ENCODE measurements around the gene PDE8B.

Gene PDE8B

DNA sequence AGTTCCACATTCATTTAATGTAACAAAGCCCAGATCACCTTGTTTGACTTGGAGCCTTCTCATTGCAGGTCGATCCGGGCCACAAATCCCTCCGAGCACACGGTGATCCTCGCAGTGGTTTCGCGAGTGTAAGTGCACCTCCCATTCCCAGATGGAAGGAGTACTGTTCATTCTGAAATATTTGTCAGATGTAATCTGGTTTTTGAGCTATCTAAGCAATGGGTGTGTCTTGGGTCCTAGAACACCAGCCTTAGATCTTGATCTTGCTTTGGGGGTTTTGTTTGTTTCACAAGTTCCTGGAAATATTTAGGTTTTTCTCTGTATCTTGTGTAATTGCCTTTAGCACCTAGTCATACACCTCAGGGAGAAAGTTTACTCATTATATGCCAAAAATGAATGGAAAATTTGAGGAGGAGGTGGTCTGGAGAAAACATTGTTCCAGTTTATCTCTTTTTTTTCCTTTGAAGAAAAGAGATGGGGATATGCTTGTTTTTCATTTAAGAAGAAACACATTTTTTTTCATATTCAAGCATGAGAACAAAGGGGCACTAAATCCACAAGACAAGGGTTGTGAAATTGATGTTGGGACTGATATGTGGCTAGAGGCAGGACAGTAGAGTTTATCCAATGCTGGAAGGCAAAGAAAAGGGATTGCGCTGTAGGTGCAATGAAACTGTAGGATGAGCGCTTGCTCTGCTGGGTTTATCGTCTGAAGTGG is 118.6 kb downstream of the PDE8B start:
- H3K27me3 ChIP-seq (ENCODE audit: insufficient read depth, low read length, poor library complexity) = no peaks in the 10 kb centered on the region
- no peaks in the 10 kb centered on the region for H4K20me1 ChIP-seq (ENCODE audit: insufficient read depth, low read length)
- no peak for DNase-seq
- no peak overlapping the region for H3K4me3 ChIP-seq (ENCODE audit: low read depth in 1 of 2, low read length in 2 of 2)
- no peak overlapping the region for H2AFZ ChIP-seq (ENCODE audit: low read depth, low read length)
- no peak for ATAC-seq (ENCODE audit: insufficient read depth, low read depth)
- H3K4me2 ChIP-seq (ENCODE audit: insufficient read depth, low read length) = no peak overlapping the region
- H3K9ac ChIP-seq (ENCODE audit: low read depth, low read length) = no peak overlapping the region
- H3K79me2 ChIP-seq (ENCODE audit: insufficient read depth, low read length) = no peaks in the 10 kb centered on the region
- no peak overlapping the region for H3K27ac ChIP-seq (ENCODE audit: low read length)
- H3K4me1 ChIP-seq (ENCODE audit: insufficient read depth, low read length) = no peaks in the 10 kb centered on the region
- H3K36me3 ChIP-seq (ENCODE audit: insufficient read depth, low read length) = no peaks in the 10 kb centered on the region
- no peak for TF ChIP-seq EZH2 (IDR thresholded peaks at IDR 0.05; ENCODE audit: borderline replicate concordance, low read depth, low read length, severe bottlenecking)
- TF ChIP-seq, protein P1, sequence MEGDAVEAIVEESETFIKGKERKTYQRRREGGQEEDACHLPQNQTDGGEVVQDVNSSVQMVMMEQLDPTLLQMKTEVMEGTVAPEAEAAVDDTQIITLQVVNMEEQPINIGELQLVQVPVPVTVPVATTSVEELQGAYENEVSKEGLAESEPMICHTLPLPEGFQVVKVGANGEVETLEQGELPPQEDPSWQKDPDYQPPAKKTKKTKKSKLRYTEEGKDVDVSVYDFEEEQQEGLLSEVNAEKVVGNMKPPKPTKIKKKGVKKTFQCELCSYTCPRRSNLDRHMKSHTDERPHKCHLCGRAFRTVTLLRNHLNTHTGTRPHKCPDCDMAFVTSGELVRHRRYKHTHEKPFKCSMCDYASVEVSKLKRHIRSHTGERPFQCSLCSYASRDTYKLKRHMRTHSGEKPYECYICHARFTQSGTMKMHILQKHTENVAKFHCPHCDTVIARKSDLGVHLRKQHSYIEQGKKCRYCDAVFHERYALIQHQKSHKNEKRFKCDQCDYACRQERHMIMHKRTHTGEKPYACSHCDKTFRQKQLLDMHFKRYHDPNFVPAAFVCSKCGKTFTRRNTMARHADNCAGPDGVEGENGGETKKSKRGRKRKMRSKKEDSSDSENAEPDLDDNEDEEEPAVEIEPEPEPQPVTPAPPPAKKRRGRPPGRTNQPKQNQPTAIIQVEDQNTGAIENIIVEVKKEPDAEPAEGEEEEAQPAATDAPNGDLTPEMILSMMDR (IDR thresholded peaks at IDR 0.05; ENCODE audit: borderline replicate concordance, extremely low read depth, low read length, poor library complexity, severe bottlenecking) = no peak
- H3K9me3 ChIP-seq (ENCODE audit: insufficient read depth, low read length, severe bottlenecking) = no peaks in the 10 kb centered on the region

DNA sequence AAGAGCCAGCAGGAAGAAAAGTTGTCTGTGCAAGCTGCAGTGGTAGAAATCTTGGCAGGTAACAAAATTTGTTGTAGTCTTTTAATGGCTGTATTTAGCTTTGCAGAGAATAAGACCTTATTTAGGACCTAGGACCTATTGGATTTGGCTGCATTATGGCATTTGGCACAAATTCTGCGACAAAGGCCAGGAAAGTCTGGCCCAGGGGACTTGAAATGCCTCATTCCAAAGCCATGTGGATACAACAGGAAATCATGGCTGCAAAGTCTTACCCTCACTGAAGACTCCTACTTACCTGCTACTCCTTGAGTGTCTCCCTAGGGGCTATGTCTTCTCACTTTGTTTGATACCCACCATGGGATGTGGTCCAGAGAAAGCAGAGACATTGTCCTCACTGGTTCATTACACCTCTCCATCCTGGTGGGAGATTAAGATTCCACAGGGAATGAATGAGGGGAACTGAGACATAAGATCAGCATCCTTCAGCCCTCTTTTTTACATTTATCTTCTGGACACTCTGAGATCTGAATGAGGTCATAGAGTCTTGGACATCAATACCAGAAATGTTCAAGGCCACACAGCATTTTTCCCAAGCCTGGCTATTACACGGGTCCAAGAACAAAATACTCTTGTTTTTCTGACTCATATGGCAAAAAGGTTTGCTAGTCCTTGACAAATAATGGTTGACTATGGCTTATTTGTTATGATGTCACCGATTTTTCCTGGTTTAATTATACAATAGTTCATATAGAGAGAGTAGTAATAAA is 119.4 kb downstream of the PDE8B start:
- no peak overlapping the region for H3K4me2 ChIP-seq (ENCODE audit: insufficient read depth, low read length)
- no peak overlapping the region for H3K9ac ChIP-seq (ENCODE audit: low read depth, low read length)
- ATAC-seq (ENCODE audit: insufficient read depth, low read depth) (no peak), DNase-seq (no peak)
- H3K79me2 ChIP-seq (ENCODE audit: insufficient read depth, low read length) = no peaks in the 10 kb centered on the region
- H3K4me3 ChIP-seq (ENCODE audit: low read depth in 1 of 2, low read length in 2 of 2) = no peak overlapping the region
- TF ChIP-seq, protein P1 (IDR thresholded peaks at IDR 0.05; ENCODE audit: borderline replicate concordance, extremely low read depth, low read length, poor library complexity, severe bottlenecking) = no peak
- no peak for TF ChIP-seq EZH2 (IDR thresholded peaks at IDR 0.05; ENCODE audit: borderline replicate concordance, low read depth, low read length, severe bottlenecking)
- H3K27ac ChIP-seq (ENCODE audit: low read length) = no peak overlapping the region
- no peaks in the 10 kb centered on the region for H3K4me1 ChIP-seq (ENCODE audit: insufficient read depth, low read length)
- H3K27me3 ChIP-seq (ENCODE audit: insufficient read depth, low read length, poor library complexity) = peaks cover 3% of the 10 kb centered on the region
- H3K9me3 ChIP-seq (ENCODE audit: insufficient read depth, low read length, severe bottlenecking) = no peaks in the 10 kb centered on the region
- no peaks in the 10 kb centered on the region for H3K36me3 ChIP-seq (ENCODE audit: insufficient read depth, low read length)
- no peak overlapping the region for H2AFZ ChIP-seq (ENCODE audit: low read depth, low read length)
- H4K20me1 ChIP-seq (ENCODE audit: insufficient read depth, low read length) = no peaks in the 10 kb centered on the region

DNA sequence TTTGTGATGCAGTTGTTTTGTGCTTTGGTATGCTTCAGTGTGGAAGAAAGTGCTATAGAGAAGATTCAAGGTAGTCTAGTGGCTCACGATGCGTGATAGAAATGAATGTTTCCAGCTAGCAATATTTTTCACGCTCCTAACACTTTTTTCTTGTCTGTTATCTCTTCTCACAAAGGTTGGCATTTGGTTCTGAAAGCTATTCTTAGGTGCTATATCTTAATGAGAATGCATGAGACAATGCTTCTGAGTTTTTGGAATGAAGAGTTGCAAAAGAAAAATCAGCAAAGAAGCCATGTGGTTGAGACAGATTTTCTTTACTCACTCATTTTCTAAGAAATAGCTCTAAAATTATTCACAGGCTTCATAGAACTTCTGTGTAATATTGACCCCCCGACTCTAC is 122.6 kb downstream of the PDE8B start:
- no peak for ATAC-seq (ENCODE audit: insufficient read depth, low read depth)
- DNase-seq = no peak
- peaks cover 3% of the 10 kb centered on the region for H3K27me3 ChIP-seq (ENCODE audit: insufficient read depth, low read length, poor library complexity)
- H3K4me3 ChIP-seq (ENCODE audit: low read depth in 1 of 2, low read length in 2 of 2) = no peak overlapping the region
- no peak overlapping the region for H3K9ac ChIP-seq (ENCODE audit: low read depth, low read length)
- H3K27ac ChIP-seq (ENCODE audit: low read length) = no peak overlapping the region
- no peak for TF ChIP-seq EZH2 (IDR thresholded peaks at IDR 0.05; ENCODE audit: borderline replicate concordance, low read depth, low read length, severe bottlenecking)
- TF ChIP-seq, protein P1 (IDR thresholded peaks at IDR 0.05; ENCODE audit: borderline replicate concordance, extremely low read depth, low read length, poor library complexity, severe bottlenecking) = no peak
- H2AFZ ChIP-seq (ENCODE audit: low read depth, low read length) = no peak overlapping the region
- H3K4me1 ChIP-seq (ENCODE audit: insufficient read depth, low read length) = no peaks in the 10 kb centered on the region
- H3K36me3 ChIP-seq (ENCODE audit: insufficient read depth, low read length) = no peaks in the 10 kb centered on the region
- no peaks in the 10 kb centered on the region for H3K9me3 ChIP-seq (ENCODE audit: insufficient read depth, low read length, severe bottlenecking)
- H4K20me1 ChIP-seq (ENCODE audit: insufficient read depth, low read length) = no peaks in the 10 kb centered on the region
- no peaks in the 10 kb centered on the region for H3K79me2 ChIP-seq (ENCODE audit: insufficient read depth, low read length)
- H3K4me2 ChIP-seq (ENCODE audit: insufficient read depth, low read length) = no peak overlapping the region
